LNCAP (cell line): ENCODE measurements around the gene SOCS3.

ENCODE experiments used
- CTCF ChIP-seq: fragments of 450-650 bp; IDR thresholded peaks from 2 replicates; pipeline ENCODE4 v1.5.1; 2017; ENCODE audit warnings: mild to moderate bottlenecking

Gene SOCS3

GRCh38 chr17:78307887-78308638, 51.8 kb downstream of the SOCS3 start:
- no peak for TF ChIP-seq CTCF

DNA sequence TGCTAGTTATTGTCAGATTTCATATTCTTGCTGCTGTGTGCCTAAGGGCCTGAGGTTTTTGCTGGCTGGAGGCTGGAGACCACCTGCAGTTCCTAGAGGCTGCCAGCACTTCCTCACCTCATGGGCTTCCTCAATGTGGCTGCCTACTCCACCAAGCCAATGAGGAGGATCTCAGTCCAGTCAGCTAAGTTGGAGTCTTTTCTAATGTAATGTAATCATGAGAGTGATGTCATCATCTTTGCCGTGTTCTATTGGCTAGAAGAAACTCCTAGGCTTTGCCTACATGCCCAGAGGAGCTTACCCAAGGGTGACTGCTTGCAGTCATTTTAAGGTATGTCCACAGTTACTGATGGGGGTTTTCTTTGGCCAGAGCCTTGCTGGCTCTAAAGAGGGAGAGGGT, 53.0 kb downstream of the SOCS3 start:
- TF ChIP-seq CTCF = no peak
